Hepatocyte (in vitro differentiated cells): ENCODE data around the gene GASK1B. TPM values are rescaled to one million over a fixed set of nuclear protein-coding genes. Genes with fewer than 3 reads are reported as not detected.
A peak's percentile ranks its signal among the peaks of the same experiment; 100 is the strongest.

Experiments
- DNase-seq: peaks from one replicate; pipeline ENCODE4 v3.0.0-alpha.2; 2016; ENCODE audit warnings: low spot score
- H2AFZ ChIP-seq: fragments of 200-600 bp; sonication (generic); 2 replicates; pipeline ENCODE4 v1.6.0; 2016; ENCODE audit warnings: antibody characterized with exemption, mild to moderate bottlenecking
- H3K27ac ChIP-seq: fragments of 200-600 bp; sonication (generic); 2 replicates; pipeline ENCODE4 v1.5.1; 2016; ENCODE audit warnings: mild to moderate bottlenecking
- H3K27me3 ChIP-seq: fragments of 200-600 bp; sonication (generic); 2 replicates; pipeline ENCODE4 v1.6.1; 2016
- H3K36me3 ChIP-seq: fragments of 200-600 bp; sonication (generic); replicated peaks from 2 replicates; pipeline ENCODE4 v1.5.1; 2016; ENCODE audit warnings: low read depth; ENCODE audit not compliant: insufficient read depth
- H3K4me1 ChIP-seq: fragments of 200-600 bp; sonication (generic); 2 replicates; pipeline ENCODE4 v1.5.1; 2016; ENCODE audit warnings: mild to moderate bottlenecking, moderate library complexity; ENCODE audit not compliant: insufficient read depth
- H3K4me2 ChIP-seq: fragments of 200-600 bp; sonication (generic); 2 replicates; pipeline ENCODE4 v1.6.0; 2016
- H3K4me3 ChIP-seq: fragments of 200-600 bp; sonication (generic); 2 replicates; pipeline ENCODE4 v1.5.1; 2016; ENCODE audit warnings: mild to moderate bottlenecking
- H3K79me2 ChIP-seq: fragments of 200-600 bp; sonication (generic); 2 replicates; pipeline ENCODE4 v1.6.0; 2017; ENCODE audit warnings: mild to moderate bottlenecking
- H3K9me2 ChIP-seq: fragments of 200-600 bp; sonication (generic); replicated peaks from 2 replicates; pipeline ENCODE4 v1.6.0; 2017; ENCODE audit warnings: mild to moderate bottlenecking; ENCODE audit not compliant: insufficient read depth
- H3K9me3 ChIP-seq: fragments of 200-600 bp; sonication (generic); 2 replicates; pipeline ENCODE4 v1.5.1; 2016; ENCODE audit warnings: low read depth, mild to moderate bottlenecking
- H4K20me1 ChIP-seq: fragments of 200-600 bp; sonication (generic); 2 replicates; pipeline ENCODE4 v1.6.0; 2016; ENCODE audit warnings: mild to moderate bottlenecking; ENCODE audit not compliant: insufficient read depth, poor library complexity, severe bottlenecking
- EZH2 ChIP-seq: fragments of 200-600 bp; sonication (generic); IDR thresholded peaks from 2 replicates; pipeline ENCODE4 v1.6.1; 2016; ENCODE audit warnings: antibody characterized with exemption, mild to moderate bottlenecking, borderline replicate concordance
- EZH2phosphoT487 ChIP-seq: fragments of 200-600 bp; sonication (generic); IDR thresholded peaks from one replicate; pipeline ENCODE4 v1.6.1; 2018; ENCODE audit warnings: antibody characterized with exemption, mild to moderate bottlenecking, low read depth, moderate library complexity; ENCODE audit not compliant: unreplicated experiment, severe bottlenecking
- WGBS: methylation state at CpG from one replicate; pipeline ENCODE4 v1.1.6; 2016; ENCODE audit warnings: low lambda C conversion rate; ENCODE audit errors: missing lambda C conversion rate; 5-methylcytosine and 5-hydroxymethylcytosine counted together
- polyA plus RNA-seq: library from polyadenylated mRNA; unstranded; fragments of >200 nt; fragmentation: Nextera tagmentation; extraction: Ambion mirVana; gene quantifications from 2 replicates; pipeline ENCODE4 v1.2.1, GENCODE V29; 2016
- total RNA-seq: library from RNA; depleted of rRNA; stranded (reverse); fragments of >200 nt; gene quantifications from 2 replicates; pipeline ENCODE4 v1.2.3, GENCODE V29; 2014
- TF ChIP-seq, protein P1 (sequence below): fragments of 200-600 bp; sonication (generic); IDR thresholded peaks from 2 replicates; pipeline ENCODE4 v1.5.1; 2016; ENCODE audit warnings: antibody characterized with exemption, mild to moderate bottlenecking; ENCODE audit not compliant: poor library complexity

The GASK1B gene
- total and polyA plus RNA-seq, 2 experiments from 2014 or later: 30.9 to 88.8 TPM

DNA sequence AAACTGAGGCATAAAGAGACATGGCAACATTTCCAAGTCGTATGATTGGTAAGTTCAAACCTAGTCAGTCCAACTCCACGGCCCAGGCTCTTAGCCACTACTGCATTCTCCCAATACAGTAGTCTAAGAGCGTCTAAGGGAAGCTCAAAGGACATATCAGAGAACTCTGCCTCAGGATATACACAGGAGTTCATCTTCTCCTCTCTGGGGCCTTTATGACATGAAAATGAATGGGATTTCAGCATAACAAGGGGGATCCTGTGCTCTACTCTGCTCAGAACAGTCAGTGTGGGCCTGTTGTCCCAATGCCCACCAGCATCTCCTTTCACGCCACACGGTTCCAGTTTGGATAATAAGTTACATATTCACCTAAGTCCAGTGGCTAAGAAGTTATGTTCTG, 4.2 kb downstream of the GASK1B start:
- Histone ChIP-seq H3K9me2 (no peaks in the 10 kb centered on the region), H3K27me3 (no peaks in the 10 kb centered on the region), H3K4me2 (peak overlapping the region; percentile 66), H2AFZ (no peak overlapping the region), H3K79me2 (peaks cover 83% of the 10 kb centered on the region), H3K9me3 (no peaks in the 10 kb centered on the region), H4K20me1 (no peaks in the 10 kb centered on the region), H3K4me3 (peak overlapping the region; percentile 30), H3K27ac (peak overlapping the region; percentile 87), H3K4me1 (peaks cover 27% of the 10 kb centered on the region), H3K36me3 (no peaks in the 10 kb centered on the region)
- TF ChIP-seq EZH2: no peak
- no peak for DNase-seq
- WGBS: 73% methylated on average over 5 of the region's 5 CpGs

DNA sequence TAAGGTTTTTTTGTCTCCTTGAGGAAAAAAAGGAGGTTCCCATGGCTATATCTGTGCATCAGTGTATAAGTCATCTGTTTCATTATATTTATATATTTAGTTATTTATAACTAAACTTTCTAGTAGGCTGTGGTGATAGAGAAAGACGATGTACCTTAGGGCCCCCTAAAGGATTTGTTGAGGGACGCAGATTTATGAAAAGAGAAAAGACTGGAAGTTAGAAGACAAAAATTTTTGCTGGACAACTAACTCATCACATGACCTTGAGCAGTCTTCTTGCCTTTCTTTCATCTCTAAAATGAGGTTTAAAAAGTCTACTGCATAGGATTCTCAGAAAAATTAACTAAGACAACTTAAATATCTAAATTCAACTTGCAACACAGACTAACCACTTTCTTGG, 6.1 kb downstream of the GASK1B start:
- Histone ChIP-seq H3K9me3 (no peaks in the 10 kb centered on the region), H3K27ac (no peak overlapping the region), H3K27me3 (no peaks in the 10 kb centered on the region), H3K4me2 (peak overlapping the region; percentile 66), H4K20me1 (no peaks in the 10 kb centered on the region), H3K4me1 (peaks cover 34% of the 10 kb centered on the region), H3K4me3 (peak overlapping the region; percentile 17), H3K9me2 (no peaks in the 10 kb centered on the region), H2AFZ (no peak overlapping the region), H3K36me3 (no peaks in the 10 kb centered on the region), H3K79me2 (peaks cover 100% of the 10 kb centered on the region)
- 48% methylated on average over 2 of the region's 2 CpGs for WGBS
- no peak for TF ChIP-seq EZH2phosphoT487
- no peak for TF ChIP-seq EZH2
- DNase-seq: no peak

DNA sequence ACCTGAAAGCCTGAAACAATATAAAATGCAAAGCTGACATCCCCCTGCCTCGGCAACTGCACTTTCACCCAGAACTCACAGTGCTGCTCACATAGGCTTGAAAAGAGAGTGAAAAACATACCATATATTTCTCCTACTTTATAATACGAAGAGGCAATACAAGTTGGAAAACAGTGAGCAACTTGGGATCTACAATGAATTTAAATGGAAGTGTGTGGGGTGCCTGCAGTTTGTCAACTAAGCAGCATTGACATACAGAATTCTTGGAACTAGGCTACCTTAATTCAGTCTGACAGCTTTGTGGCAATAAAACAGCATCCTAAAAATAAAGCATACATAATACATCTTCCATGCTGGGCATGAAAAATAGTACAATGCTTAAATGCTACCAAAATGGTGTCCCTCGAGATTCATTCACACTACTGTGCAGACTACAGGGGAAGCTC, 8.0 kb downstream of the GASK1B start:
- Histone ChIP-seq H3K4me3 (peak overlapping the region; percentile 6), H3K79me2 (peaks cover 98% of the 10 kb centered on the region), H3K9me3 (no peaks in the 10 kb centered on the region), H3K36me3 (no peaks in the 10 kb centered on the region), H3K9me2 (no peaks in the 10 kb centered on the region), H3K4me2 (peak overlapping the region; percentile 66), H3K27me3 (no peaks in the 10 kb centered on the region), H2AFZ (no peak overlapping the region), H4K20me1 (no peaks in the 10 kb centered on the region), H3K4me1 (peaks cover 39% of the 10 kb centered on the region), H3K27ac (peak overlapping the region; percentile 57)
- no peak for DNase-seq
- WGBS: 39% methylated on average over 3 of the region's 3 CpGs
- TF ChIP-seq EZH2 (no peak), EZH2phosphoT487 (no peak)
- TF ChIP-seq, protein P1, sequence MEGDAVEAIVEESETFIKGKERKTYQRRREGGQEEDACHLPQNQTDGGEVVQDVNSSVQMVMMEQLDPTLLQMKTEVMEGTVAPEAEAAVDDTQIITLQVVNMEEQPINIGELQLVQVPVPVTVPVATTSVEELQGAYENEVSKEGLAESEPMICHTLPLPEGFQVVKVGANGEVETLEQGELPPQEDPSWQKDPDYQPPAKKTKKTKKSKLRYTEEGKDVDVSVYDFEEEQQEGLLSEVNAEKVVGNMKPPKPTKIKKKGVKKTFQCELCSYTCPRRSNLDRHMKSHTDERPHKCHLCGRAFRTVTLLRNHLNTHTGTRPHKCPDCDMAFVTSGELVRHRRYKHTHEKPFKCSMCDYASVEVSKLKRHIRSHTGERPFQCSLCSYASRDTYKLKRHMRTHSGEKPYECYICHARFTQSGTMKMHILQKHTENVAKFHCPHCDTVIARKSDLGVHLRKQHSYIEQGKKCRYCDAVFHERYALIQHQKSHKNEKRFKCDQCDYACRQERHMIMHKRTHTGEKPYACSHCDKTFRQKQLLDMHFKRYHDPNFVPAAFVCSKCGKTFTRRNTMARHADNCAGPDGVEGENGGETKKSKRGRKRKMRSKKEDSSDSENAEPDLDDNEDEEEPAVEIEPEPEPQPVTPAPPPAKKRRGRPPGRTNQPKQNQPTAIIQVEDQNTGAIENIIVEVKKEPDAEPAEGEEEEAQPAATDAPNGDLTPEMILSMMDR: no peak

DNA sequence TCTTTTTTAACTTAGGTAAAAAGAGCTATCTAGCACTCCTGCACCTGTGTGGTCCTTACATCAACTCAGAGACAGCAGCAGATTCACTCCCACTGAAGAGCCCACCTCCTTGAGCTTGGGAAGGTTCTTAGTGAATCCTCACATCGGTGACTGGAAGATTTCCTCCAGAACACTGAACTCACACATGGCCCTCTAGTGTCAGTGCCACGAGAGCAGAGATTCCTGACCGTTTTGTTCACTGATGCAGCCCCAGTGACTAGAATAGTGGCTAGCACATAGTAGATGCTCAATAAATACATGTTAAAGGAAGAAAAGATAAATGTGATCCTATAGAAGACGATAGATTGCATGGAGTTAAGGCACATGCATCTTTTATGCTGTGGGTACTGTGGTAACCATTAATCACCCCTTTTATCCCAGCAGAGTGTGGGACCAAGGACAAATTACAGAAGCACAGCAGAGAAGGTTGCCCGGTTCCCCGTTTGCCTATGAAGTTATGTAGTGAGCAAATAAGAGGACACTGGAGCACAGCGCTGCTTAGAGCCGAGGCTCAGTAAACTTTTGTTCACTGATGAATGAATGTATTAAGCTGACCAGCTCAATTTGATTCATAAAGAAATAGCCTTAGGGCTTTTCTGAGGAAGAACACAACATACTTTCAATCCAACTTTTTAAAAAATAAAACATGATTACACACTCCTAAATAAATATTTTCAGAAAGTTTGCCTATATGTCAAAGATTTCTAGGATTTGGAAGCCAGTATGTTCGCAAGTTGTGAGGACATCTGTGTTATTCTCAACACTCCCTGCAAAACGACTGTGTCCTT, 8.7 kb downstream of the GASK1B start:
- 44% methylated on average over 10 of the region's 10 CpGs for WGBS
- DNase-seq: no peak
- no peak overlapping the region for H2AFZ ChIP-seq
- no peaks in the 10 kb centered on the region for H3K9me3 ChIP-seq
- H3K9me2 ChIP-seq: no peaks in the 10 kb centered on the region
- H3K4me1 ChIP-seq: peaks cover 42% of the 10 kb centered on the region
- peaks cover 98% of the 10 kb centered on the region for H3K79me2 ChIP-seq
- peak overlapping the region; percentile 66 for H3K4me2 ChIP-seq
- no peaks in the 10 kb centered on the region for H4K20me1 ChIP-seq
- H3K4me3 ChIP-seq: peak overlapping the region; percentile 6
- peak overlapping the region; percentile 57 for H3K27ac ChIP-seq
- TF ChIP-seq EZH2phosphoT487: no peak
- TF ChIP-seq EZH2: no peak
- TF ChIP-seq, protein P1: no peak
- H3K27me3 ChIP-seq: no peaks in the 10 kb centered on the region
- H3K36me3 ChIP-seq: no peaks in the 10 kb centered on the region
